T-helper 2 cell (primary cell): ENCODE results near the gene UBE4A.

ENCODE experiments used
- DNase-seq, 5 experiments: peaks; one replicate each; pipeline versions ENCODE4 v3.0.0 to v3.0.0-alpha.2; 2012 to 2022

Gene UBE4A

DNA sequence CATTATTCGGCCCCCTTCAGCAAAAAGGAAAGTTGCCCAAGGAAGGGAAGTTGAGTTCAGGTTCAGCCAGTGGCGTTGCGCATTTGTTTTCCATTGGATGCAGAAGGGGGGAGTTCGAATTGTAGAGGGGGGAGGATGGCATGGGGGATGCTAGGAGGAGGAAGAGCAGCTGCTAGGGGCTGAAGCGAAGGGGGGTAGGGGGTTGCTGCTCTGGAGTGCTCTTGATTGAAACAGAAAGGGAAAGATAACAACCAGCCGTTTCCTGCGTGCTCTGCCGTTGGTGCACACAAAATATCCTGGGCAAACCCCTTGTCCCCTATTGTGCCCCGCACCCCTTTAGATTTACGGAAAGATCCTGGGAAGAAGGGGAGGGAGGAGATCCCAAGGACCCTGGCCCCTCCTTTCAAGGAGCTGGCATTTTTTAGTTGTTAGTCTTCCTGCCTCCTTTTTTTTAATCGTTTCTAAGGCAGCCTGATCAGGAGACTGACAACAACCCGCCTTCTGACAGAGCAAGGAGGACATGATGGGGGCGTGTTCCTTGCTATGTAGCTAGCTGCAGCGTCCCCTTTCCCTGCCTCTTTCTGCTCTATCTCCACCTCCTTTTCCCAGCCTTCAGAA, 79.0 kb downstream of the UBE4A start:
- peak; percentile 11 to 73 (median 50) for DNase-seq

DNA sequence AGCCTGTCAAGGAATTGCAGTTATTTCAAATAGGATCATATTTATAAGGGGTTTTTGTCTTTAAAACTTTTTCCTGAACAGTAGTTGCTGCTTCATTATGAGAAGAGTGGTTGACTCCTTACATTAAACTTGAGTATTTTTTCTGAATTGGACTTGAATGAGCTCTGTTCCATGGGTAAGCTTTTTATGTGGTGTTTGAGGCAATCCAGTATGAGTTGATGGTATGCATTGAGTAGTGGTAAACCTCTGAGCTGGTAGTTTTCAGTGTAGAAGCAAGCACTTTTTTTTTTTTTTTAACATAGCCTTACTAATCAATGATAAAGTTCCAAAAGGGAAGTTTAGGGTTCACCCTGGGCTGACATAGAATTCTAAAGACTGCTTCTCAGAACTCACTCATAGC, 80.2 kb downstream of the UBE4A start:
- DNase-seq, result peak in 1 of 5 experiments; percentile 66

DNA sequence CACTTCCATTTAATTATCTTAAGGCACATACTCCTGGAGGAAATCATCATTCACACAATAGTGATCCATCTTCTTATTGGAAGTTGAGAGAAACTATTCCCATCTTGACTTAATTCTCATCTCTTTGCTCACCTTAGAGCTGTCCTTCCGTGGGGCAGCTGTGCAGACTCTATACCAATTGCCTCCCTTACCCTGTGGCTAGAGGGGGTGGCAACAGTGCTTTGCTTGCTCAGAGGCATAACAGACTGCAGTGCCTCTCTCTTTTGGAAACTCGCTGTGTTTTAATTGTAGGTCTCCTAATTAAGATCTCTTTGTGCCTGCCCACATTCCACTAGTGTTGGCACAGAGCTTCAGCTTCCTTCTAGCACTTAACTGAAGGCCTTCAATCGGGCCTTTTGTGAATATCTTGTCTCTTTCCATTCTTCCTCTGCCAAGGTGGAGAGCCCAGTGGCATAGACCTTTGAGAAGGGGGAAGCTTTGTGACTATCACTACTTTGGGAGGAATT, 82.4 kb downstream of the UBE4A start:
- DNase-seq, result peak in 1 of 5 experiments; percentile 45

DNA sequence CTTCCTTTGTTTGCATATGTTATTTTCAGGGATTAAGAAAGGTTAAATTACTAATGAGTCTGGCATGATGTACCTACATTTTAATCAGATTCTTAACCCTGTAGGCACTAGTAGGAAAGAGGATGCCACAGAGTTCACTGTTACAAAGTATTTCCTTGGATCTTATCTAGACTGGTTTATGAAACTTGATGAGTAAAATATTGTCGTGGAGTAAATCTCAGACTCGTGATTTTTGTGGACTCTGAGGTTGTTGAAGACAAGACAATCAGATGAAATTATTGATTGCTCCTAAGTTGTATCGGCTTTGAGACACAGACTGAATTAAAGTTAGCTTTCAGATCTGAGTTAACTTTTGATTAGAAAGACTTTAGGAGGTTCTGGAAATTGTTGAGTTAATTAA, 82.9 kb downstream of the UBE4A start:
- DNase-seq, result peak in 1 of 5 experiments; percentile 61

DNA sequence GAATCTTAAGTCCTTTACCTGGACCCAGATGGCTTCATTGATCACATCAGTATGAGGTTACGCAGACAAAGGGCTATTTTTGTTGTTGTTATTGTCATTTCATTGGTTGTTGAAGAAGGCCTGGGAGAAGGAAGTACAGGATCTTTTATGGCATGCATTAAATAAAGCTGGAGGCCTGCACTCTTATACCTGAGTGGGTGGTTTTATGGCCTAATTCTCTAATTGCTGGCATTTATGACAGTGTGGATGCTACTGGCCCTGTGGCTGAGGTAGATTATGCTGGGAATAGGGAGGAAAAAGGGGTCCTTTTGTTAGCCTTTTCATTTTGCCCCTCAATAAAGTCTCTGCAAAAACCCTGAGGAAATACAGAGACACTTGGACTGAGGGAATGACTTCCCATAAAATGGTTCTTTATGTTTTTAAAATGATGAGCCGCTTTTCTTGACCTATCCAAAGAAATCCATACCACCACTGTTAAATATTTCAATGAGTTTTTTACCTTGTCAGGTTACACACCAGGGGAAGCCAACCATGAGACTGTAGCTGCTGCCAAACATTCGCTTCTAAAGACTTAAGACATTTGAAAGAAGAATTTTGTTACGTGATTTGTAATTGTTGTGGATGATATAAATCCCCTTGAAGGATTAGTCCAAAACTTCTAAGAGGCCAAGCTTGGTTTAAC, 83.6 kb downstream of the UBE4A start:
- DNase-seq, result no peak

DNA sequence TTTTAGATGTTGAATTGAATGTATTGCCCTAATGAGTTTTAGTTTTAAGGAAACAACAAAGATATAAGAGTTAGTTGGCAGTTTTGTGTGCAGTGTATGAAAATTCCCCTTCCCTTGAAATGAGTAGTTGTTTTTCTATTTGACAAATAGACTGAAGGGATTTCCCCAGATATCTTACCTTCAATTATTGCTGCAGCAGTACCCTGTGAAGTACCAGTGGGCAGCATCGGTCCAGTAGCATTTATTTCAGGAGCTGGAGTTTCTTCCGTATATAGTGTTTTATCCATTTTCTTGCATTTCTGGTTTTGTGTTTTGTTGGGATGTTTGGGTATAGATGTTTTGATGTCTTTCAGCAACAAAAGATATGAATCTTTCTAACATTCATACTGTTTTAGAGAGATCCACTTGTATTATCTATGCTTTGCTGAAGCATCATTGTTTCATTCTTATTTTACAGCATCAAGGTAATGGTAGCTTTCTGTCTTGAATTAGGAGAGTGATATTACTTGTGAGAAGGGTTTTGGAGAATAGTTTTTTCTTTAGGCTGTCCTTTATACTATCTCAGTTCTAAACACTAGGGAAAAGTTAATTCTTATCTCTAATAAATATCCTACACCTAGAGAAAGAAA, 84.3 kb downstream of the UBE4A start:
- DNase-seq, result peak in 1 of 5 experiments; percentile 68

DNA sequence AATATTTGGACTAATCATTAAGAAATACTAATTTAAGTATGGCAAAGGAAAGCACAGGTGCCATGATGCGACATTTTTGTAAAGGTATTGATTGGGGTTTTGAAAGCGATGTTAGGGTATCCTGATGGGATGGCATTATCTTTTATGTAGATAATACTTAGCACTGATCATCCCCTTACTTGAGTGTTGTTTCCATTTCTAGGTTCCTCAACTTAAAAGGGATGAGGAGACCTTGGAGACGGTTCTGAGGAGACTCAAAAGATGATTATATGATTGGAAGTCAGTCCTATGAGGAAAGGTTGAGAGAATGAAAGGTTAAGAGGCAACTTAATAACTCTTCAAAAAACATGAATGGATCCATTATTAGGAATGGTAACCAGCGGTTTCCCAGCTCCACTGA, 88.0 kb downstream of the UBE4A start:
- no peak for DNase-seq

DNA sequence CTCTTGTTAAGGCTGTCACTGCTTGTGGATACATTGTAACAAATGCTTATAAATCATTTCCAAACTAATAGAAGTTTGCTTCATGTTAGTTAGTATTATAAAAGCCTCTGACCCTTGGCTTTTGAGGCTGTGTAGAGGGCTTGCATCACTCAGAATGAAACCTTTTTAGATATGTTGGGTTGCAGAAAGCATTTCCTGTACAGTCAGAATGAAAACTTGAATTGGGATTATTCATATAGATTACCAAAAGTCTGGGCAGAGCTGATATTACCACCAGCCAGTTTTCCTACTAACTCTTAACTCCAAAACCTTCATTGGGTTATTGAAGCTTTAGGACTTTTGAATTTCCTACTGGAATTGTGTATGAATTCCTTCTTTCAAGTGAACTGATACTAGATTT, 88.9 kb downstream of the UBE4A start:
- DNase-seq, result peak in 1 of 5 experiments; percentile 86
